K562 (cell line): Measurements from ENCODE around the gene PRPSAP1. TPM values are rescaled to one million over a fixed set of nuclear protein-coding genes. Genes with fewer than 3 reads are reported as not detected.

Source experiments
- ATAC-seq: fragments of 200-7000 bp; cut with Tn5 transposase; 3 replicates; pipeline ENCODE4 v1.9.1; 2020; ENCODE audit warnings: moderate library complexity
- BruUV-seq: library from RNA; stranded (reverse); fragments of 400-500 nt; replicated peaks from 2 replicates; lab custom pipeline; 2021; lab: Mats Ljungman, UMichigan
- CTCF ChIA-PET: fragments of 300-600 bp; formaldehyde crosslinking; extraction: SDS; loops from one replicate; lab custom pipeline; 2021; ENCODE audit warnings: low intra/inter-chr PET ratio; lab: Yijun Ruan, JAX
- POLR2A ChIA-PET: fragments of 300-600, 350-650 bp; sonication (Branson Sonifier 250); formaldehyde crosslinking; extraction: SDS; loops from one replicate; lab custom pipeline; 2021; ENCODE audit warnings: antibody characterized with exemption, inconsistent platforms; lab: Yijun Ruan, JAX
- DNase-seq, 4 experiments: peaks; one replicate each; pipeline versions ENCODE4 v3.0.0 to v3.0.0-alpha.2; 2011 to 2018; ENCODE audit warnings: low spot score in 3 of 4, mixed read lengths in 3 of 4; ENCODE audit errors: extremely low read depth in 1 of 4
- FAIRE-seq: peaks from 2 replicates; lab custom pipeline; 2011; peaks lifted over from hg19 to GRCh38; lab: Jason Lieb, UNC
- H2AFZ ChIP-seq: 2 replicates; pipeline ENCODE4 v1.6.0; 2011; ENCODE audit warnings: low read depth, low read length, control low read depth, inconsistent platforms
- H3K27ac ChIP-seq: fragments of 200-600 bp; 3 replicates; pipeline ENCODE4 v1.8.0; 2011; ENCODE audit warnings: low read depth, mild to moderate bottlenecking, control low read depth, inconsistent platforms, low read length, moderate library complexity, mixed read lengths; ENCODE audit errors: extremely low read depth
- H3K27me3 ChIP-seq, 2 experiments: fragments of 300-600 bp in 1 of 2; 2 replicates in 1 of 2; 3 replicates in 1 of 2; pipeline versions ENCODE4 v1.6.0 to v1.8.0; 2011; ENCODE audit warnings: inconsistent platforms in 2 of 2, low read length in 2 of 2, mild to moderate bottlenecking in 1 of 2, mixed read lengths in 1 of 2, moderate library complexity in 1 of 2; ENCODE audit not compliant: control insufficient read depth in 2 of 2, insufficient read depth in 2 of 2
- H3K36me3 ChIP-seq: fragments of 300-600 bp; 3 replicates; pipeline ENCODE4 v1.8.0; 2011; ENCODE audit warnings: mild to moderate bottlenecking, low read length, inconsistent platforms; ENCODE audit not compliant: control insufficient read depth, insufficient read depth
- H3K4me1 ChIP-seq, 2 experiments: fragments of 200-600 bp in 1 of 2; replicated peaks in 1 of 2; 2 replicates in 1 of 2; 3 replicates in 1 of 2; pipeline versions ENCODE4 v1.5.1 to v1.8.0; 2011; ENCODE audit warnings: inconsistent platforms in 2 of 2, low read length in 2 of 2, mild to moderate bottlenecking in 1 of 2, mixed read lengths in 1 of 2, moderate library complexity in 1 of 2; ENCODE audit not compliant: control insufficient read depth in 2 of 2, insufficient read depth in 2 of 2
- H3K4me2 ChIP-seq: 2 replicates; pipeline ENCODE4 v1.6.1; 2011; ENCODE audit warnings: low read length, control low read depth, inconsistent platforms, mixed read lengths; ENCODE audit not compliant: insufficient read depth
- H3K4me3 ChIP-seq: fragments of 200-600 bp; sonication (generic), shearing (Covaris generic); 2 replicates; pipeline ENCODE4 v1.5.1; 2016; ENCODE audit warnings: control low read depth, inconsistent platforms
- H3K79me2 ChIP-seq: fragments of 200-600 bp; 3 replicates; pipeline ENCODE4 v1.8.0; 2011; ENCODE audit warnings: low read length, inconsistent platforms; ENCODE audit not compliant: control insufficient read depth, insufficient read depth
- H3K9ac ChIP-seq, 2 experiments: 2 replicates each; pipeline versions ENCODE4 v1.6.0 to v1.6.1; 2011; ENCODE audit warnings: low read depth in 2 of 2, low read length in 2 of 2, control low read depth in 1 of 2, inconsistent platforms in 1 of 2, mild to moderate bottlenecking in 1 of 2, mixed read lengths in 1 of 2; ENCODE audit not compliant: insufficient read depth in 1 of 2
- H3K9me1 ChIP-seq: one replicate; pipeline ENCODE4 v1.6.0; 2011; ENCODE audit warnings: inconsistent platforms, mild to moderate bottlenecking, low read length, moderate library complexity; ENCODE audit not compliant: control insufficient read depth, insufficient read depth
- H3K9me3 ChIP-seq: replicated peaks from 2 replicates; pipeline ENCODE4 v1.5.1; 2011; ENCODE audit warnings: low read depth, low read length, inconsistent platforms; ENCODE audit not compliant: control insufficient read depth, insufficient read depth
- H4K20me1 ChIP-seq: replicated peaks from 2 replicates; pipeline ENCODE4 v1.6.1; 2011; ENCODE audit warnings: low read length, inconsistent platforms, mixed read lengths; ENCODE audit not compliant: control insufficient read depth, insufficient read depth
- CC2D1A ChIP-seq: fragments of 450-650 bp; IDR thresholded peaks from 2 replicates; pipeline ENCODE4 v1.6.1; 2017; ENCODE audit warnings: mild to moderate bottlenecking
- CHD2 ChIP-seq: IDR thresholded peaks from 2 replicates; pipeline ENCODE4 v1.6.1; 2011; ENCODE audit warnings: low read depth, low read length
- COPS2 ChIP-seq: fragments of 450-650 bp; conservative IDR thresholded peaks from 2 replicates; pipeline ENCODE4 v1.6.1; 2016; ENCODE audit warnings: mild to moderate bottlenecking, moderate library complexity
- GTF2A2 ChIP-seq: IDR thresholded peaks from 2 replicates; pipeline ENCODE4 v1.6.1; 2016; ENCODE audit warnings: mild to moderate bottlenecking, missing genetic modification characterization, missing compliant biosample characterization
- HDAC8 ChIP-seq: fragments of 450-650 bp; IDR thresholded peaks from 2 replicates; pipeline ENCODE4 v1.6.1; 2016; ENCODE audit warnings: mild to moderate bottlenecking, missing genetic modification characterization, moderate library complexity, missing compliant biosample characterization
- LEF1 ChIP-seq: fragments of 450-650 bp; IDR thresholded peaks from 2 replicates; pipeline ENCODE4 v1.6.1; 2016; ENCODE audit warnings: mild to moderate bottlenecking
- MIER1 ChIP-seq: fragments of 450-650 bp; IDR thresholded peaks from 2 replicates; pipeline ENCODE4 v1.6.1; 2016; ENCODE audit warnings: antibody characterized with exemption, mild to moderate bottlenecking, low read depth
- PTTG1 ChIP-seq: fragments of 450-650 bp; IDR thresholded peaks from 2 replicates; pipeline ENCODE4 v1.6.1; 2016; ENCODE audit warnings: low read depth, mild to moderate bottlenecking, missing genetic modification characterization, missing compliant biosample characterization
- RBM14 ChIP-seq: fragments of 200-400 bp; formaldehyde crosslinking; IDR thresholded peaks from 2 replicates; pipeline ENCODE4 v1.6.1; 2018; ENCODE audit warnings: low read depth, mild to moderate bottlenecking, low read length, moderate library complexity, borderline replicate concordance; ENCODE audit not compliant: insufficient read depth
- SIN3B ChIP-seq: fragments of 450-650 bp; IDR thresholded peaks from 2 replicates; pipeline ENCODE4 v1.6.1; 2017; ENCODE audit warnings: low read depth, mild to moderate bottlenecking, moderate library complexity
- SMARCA5 ChIP-seq: fragments of 450-650 bp; IDR thresholded peaks from 2 replicates; pipeline ENCODE4 v1.6.1; 2016
- SMARCB1 ChIP-seq: IDR thresholded peaks from 2 replicates; pipeline ENCODE4 v1.6.1; 2011; ENCODE audit warnings: improper control_type of control experiment, low read depth; ENCODE audit not compliant: insufficient read length
- TEAD2 ChIP-seq: fragments of 450-650 bp; IDR thresholded peaks from 2 replicates; pipeline ENCODE4 v1.6.1; 2016; ENCODE audit warnings: missing genetic modification characterization, control low read depth, missing compliant biosample characterization
- ZNF311 ChIP-seq: fragments of 250-450 bp; sonication (Bioruptor Pico); IDR thresholded peaks from 2 replicates; pipeline ENCODE4 v1.4.0; 2020; ENCODE audit warnings: mild to moderate bottlenecking, moderate library complexity
- ZNF77 ChIP-seq: fragments of 250-450 bp; sonication (Bioruptor Pico); IDR thresholded peaks from 2 replicates; pipeline ENCODE4 v1.5.0; 2020
- WGBS: fragments of 100-300 bp; shearing (Covaris generic); methylation state at CpG from one replicate; pipeline ENCODE4 v1.1.6; 2016; ENCODE audit warnings: low coverage, mixed read lengths; ENCODE audit not compliant: insufficient coverage; ENCODE audit errors: missing lambda C conversion rate; 5-methylcytosine and 5-hydroxymethylcytosine counted together
- in situ Hi-C: fragments of 300-500 bp; cut with MboI; formaldehyde crosslinking; loops from 4 replicates; pipeline ENCODE4 v1.15.0; 2018; ENCODE audit warnings: inconsistent platforms, mixed read lengths
- intact Hi-C: fragments of 100-400 bp; cut with micrococcal nuclease; formaldehyde crosslinking; loops from 2 replicates; pipeline ENCODE4 v1.14.2; 2022
- polyA plus RNA-seq, 8 experiments: library from polyadenylated mRNA; depleted of rRNA in 4 of 8; stranded (reverse) in 5 of 8; unstranded in 3 of 8; fragments of >200 nt; fragmentation: Nextera tagmentation in 2 of 8; fragmentation: Illumina TruSeq in 1 of 8; extraction: Ambion mirVana in 2 of 8; extraction: Trizol in 1 of 8; gene quantifications; 2 replicates each; pipeline versions ENCODE4 v1.2.1 to v1.2.3, GENCODE V29; 2011 to 2014; ENCODE audit warnings: inconsistent platforms in 1 of 8, missing spikeins in 1 of 8
- total RNA-seq, 7 experiments: library from RNA; depleted of rRNA in 6 of 7; stranded (reverse); fragments of >200 nt in 6 of 7; fragmentation: Illumina TruSeq in 2 of 7; extraction: Trizol in 2 of 7; gene quantifications; 2 replicates each; pipeline versions ENCODE4 v1.2.1 to v1.2.3, GENCODE V29; 2011 to 2021; ENCODE audit warnings: low replicate concordance in 1 of 7
- TF ChIP-seq, protein P1 (sequence below), 3 experiments: IDR thresholded peaks in 2 of 3; conservative IDR thresholded peaks in 1 of 3; 2 replicates each; pipeline ENCODE4 v1.5.1; 2011 to 2012; ENCODE audit warnings: low read length in 3 of 3, mild to moderate bottlenecking in 3 of 3, control low read depth in 2 of 3, improper control_type of control experiment in 1 of 3, inconsistent platforms in 1 of 3, low read depth in 1 of 3, mixed read lengths in 1 of 3, moderate library complexity in 1 of 3; ENCODE audit not compliant: insufficient read depth in 2 of 3
- TF ChIP-seq, protein P2 (sequence below): fragments of 250-450 bp; sonication (Bioruptor Pico); IDR thresholded peaks from 2 replicates; pipeline ENCODE4 v1.8.0; 2021; ENCODE audit warnings: moderate library complexity, mild to moderate bottlenecking, inconsistent platforms
- TF ChIP-seq, protein P3 (sequence below): fragments of 450-650 bp; IDR thresholded peaks from 2 replicates; pipeline ENCODE4 v1.6.1; 2017; ENCODE audit warnings: mild to moderate bottlenecking, moderate library complexity

PRPSAP1 gene
- total and polyA plus RNA-seq, 9 of the 15 experiments (the other 6 are each of a cell fraction or from before 2014, with no cell fraction given), result 21.9 to 77.1 (median 40.8) TPM

DNA sequence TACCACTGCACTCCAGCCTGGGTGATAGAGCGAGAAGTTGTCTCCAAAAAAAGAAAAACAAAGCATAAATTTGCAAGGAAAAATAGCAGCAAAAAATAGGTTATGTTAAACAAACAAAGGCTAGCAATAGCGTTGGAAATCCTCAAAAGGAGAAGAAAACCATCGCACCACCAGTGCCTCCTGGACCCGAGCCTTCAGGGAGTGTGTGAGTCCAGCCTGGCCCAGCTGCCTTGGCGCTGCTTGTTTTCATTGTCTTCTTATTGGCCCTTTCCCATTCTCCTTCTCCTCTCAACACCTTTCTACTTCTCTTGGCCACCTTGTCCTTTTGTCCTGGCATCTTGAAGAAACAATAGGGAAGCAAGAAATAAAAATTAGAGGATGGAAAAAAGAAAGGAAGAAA is 93.0 kb downstream of the PRPSAP1 start (continued):
- TF ChIP-seq, protein P1, sequence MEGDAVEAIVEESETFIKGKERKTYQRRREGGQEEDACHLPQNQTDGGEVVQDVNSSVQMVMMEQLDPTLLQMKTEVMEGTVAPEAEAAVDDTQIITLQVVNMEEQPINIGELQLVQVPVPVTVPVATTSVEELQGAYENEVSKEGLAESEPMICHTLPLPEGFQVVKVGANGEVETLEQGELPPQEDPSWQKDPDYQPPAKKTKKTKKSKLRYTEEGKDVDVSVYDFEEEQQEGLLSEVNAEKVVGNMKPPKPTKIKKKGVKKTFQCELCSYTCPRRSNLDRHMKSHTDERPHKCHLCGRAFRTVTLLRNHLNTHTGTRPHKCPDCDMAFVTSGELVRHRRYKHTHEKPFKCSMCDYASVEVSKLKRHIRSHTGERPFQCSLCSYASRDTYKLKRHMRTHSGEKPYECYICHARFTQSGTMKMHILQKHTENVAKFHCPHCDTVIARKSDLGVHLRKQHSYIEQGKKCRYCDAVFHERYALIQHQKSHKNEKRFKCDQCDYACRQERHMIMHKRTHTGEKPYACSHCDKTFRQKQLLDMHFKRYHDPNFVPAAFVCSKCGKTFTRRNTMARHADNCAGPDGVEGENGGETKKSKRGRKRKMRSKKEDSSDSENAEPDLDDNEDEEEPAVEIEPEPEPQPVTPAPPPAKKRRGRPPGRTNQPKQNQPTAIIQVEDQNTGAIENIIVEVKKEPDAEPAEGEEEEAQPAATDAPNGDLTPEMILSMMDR (IDR thresholded peaks at IDR 0.05 in 2 of 3, conservative IDR thresholded peaks at IDR 0.05 in 1 of 3; ENCODE audit: insufficient read depth in 2 of 3, low read depth in 1 of 3, low read length in 3 of 3), result no peak
- TF ChIP-seq PTTG1 (tag), result no peak

DNA sequence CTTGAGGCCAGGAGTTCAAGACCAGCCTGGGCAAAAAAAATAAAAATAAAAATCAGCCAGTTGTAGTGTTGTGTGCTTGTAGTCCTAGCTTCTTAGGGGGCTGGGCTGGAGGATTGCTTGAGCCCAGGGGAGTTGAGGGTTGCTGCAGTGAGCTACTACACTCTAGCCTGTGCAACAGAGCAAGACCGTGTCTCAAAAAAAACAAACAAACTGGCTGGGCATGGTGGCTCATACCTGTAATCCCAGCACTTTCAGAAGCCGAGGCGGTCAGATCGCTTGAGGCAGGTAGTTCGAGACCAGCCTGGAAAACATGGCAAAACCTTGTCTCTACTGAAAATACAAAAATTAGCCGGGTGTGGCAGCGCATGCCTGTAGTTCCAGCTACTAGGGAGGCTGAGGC is 93.5 kb downstream of the PRPSAP1 start:
- Histone ChIP-seq H3K4me3 (no peak overlapping the region), H3K9me3 (no peaks in the 10 kb centered on the region), H2AFZ (no peak overlapping the region), H3K9me1 (no peaks in the 10 kb centered on the region), H3K9ac (no peak overlapping the region), H4K20me1 (no peaks in the 10 kb centered on the region), H3K4me1 (peaks cover 3 to 15% of the 10 kb centered on the region in 2 experiments; a peak in 4 of 5 replicates), H3K79me2 (no peaks in the 10 kb centered on the region), H3K4me2 (no peak overlapping the region), H3K27ac (no peak overlapping the region), H3K36me3 (no peaks in the 10 kb centered on the region), H3K27me3 (no peaks in the 10 kb centered on the region)
- ATAC-seq, result no peak
- intact Hi-C loops (no loop called here), in situ Hi-C loops (loop anchor here (5.0 kb wide), 1 partner anchor 63 kb away; no protein-coding TSS in a partner anchor)
- DNase-seq, result no peak
- POLR2A ChIA-PET, result interaction anchor here (1.2 to 3.5 kb wide), 5 partner anchors 7 to 80 kb away, joined by 3 to 15 read pairs (median 8); no protein-coding TSS in a partner anchor
- BruUV-seq, result no TSS peak
- WGBS, result 82% methylated on average over 7 of the region's 7 CpGs
- TF ChIP-seq CHD2, result no peak
- TF ChIP-seq, protein P2, sequence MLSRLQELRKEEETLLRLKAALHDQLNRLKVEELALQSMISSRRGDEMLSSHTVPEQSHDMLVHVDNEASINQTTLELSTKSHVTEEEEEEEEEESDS (CRISPR knock-in tag), result no peak
- TF ChIP-seq SIN3B, result no peak
- TF ChIP-seq SMARCA5, result no peak
- TF ChIP-seq TEAD2 (tag), result no peak
- TF ChIP-seq HDAC8, result no peak
- no peak for TF ChIP-seq ZNF77 (CRISPR knock-in tag)
- no peak for TF ChIP-seq MIER1
- TF ChIP-seq SMARCB1, result no peak
- TF ChIP-seq LEF1, result no peak
- TF ChIP-seq, protein P3, sequence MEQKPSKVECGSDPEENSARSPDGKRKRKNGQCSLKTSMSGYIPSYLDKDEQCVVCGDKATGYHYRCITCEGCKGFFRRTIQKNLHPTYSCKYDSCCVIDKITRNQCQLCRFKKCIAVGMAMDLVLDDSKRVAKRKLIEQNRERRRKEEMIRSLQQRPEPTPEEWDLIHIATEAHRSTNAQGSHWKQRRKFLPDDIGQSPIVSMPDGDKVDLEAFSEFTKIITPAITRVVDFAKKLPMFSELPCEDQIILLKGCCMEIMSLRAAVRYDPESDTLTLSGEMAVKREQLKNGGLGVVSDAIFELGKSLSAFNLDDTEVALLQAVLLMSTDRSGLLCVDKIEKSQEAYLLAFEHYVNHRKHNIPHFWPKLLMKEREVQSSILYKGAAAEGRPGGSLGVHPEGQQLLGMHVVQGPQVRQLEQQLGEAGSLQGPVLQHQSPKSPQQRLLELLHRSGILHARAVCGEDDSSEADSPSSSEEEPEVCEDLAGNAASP, result no peak
- no peak for TF ChIP-seq CC2D1A
- TF ChIP-seq ZNF311 (CRISPR knock-in tag), result no peak
- no peak for TF ChIP-seq COPS2
- TF ChIP-seq RBM14, result no peak
- no peak for TF ChIP-seq GTF2A2 (tag)
- CTCF ChIA-PET, result no interaction called here
- FAIRE-seq, result no peak
